HepG2 (cell line): Measurements from ENCODE around the gene ST3GAL2. TPM values are rescaled to one million over a fixed set of nuclear protein-coding genes. Genes with fewer than 3 reads are reported as not detected.

ENCODE experiments used
- BRCA1 ChIP-seq: sonication (generic); formaldehyde crosslinking; IDR thresholded peaks from 2 replicates; pipeline ENCODE4 v1.4.0; 2020; ENCODE audit warnings: missing genetic modification reagents
- CENPT ChIP-seq: sonication (generic); formaldehyde crosslinking; IDR thresholded peaks from 2 replicates; pipeline ENCODE4 v1.8.0; 2022; ENCODE audit warnings: low read depth, mild to moderate bottlenecking, moderate library complexity, missing genetic modification reagents
- CREB1 ChIP-seq, 2 experiments: fragments of 450-650 bp in 1 of 2; IDR thresholded peaks; 2 replicates each; pipeline ENCODE4 v1.6.1; 2016 to 2017; ENCODE audit warnings: control low read depth in 1 of 2, mild to moderate bottlenecking in 1 of 2, missing compliant biosample characterization in 1 of 2, missing genetic modification characterization in 1 of 2
- E2F1 ChIP-seq: sonication (generic); formaldehyde crosslinking; IDR thresholded peaks from 2 replicates; pipeline ENCODE4 v1.5.0; 2020; ENCODE audit warnings: missing genetic modification reagents
- KDM5A ChIP-seq: fragments of 200-600 bp; sonication (generic); IDR thresholded peaks from 2 replicates; pipeline ENCODE4 v1.7.0; 2018; ENCODE audit warnings: antibody characterized with exemption, mild to moderate bottlenecking, low read length, borderline replicate concordance
- KLF9 ChIP-seq: IDR thresholded peaks from 2 replicates; pipeline ENCODE4 v1.6.1; 2016; ENCODE audit warnings: low read depth
- NAIF1 ChIP-seq: sonication (generic); formaldehyde crosslinking; IDR thresholded peaks from 2 replicates; pipeline ENCODE4 v1.5.0; 2020; ENCODE audit warnings: mild to moderate bottlenecking, missing genetic modification reagents, borderline replicate concordance
- NFATC3 ChIP-seq: sonication (generic); formaldehyde crosslinking; IDR thresholded peaks from 2 replicates; pipeline ENCODE4 v1.5.1; 2020; ENCODE audit warnings: mild to moderate bottlenecking, missing genetic modification reagents
- SMYD3 ChIP-seq: sonication (generic); formaldehyde crosslinking; IDR thresholded peaks from 2 replicates; pipeline ENCODE4 v1.8.1; 2023; ENCODE audit warnings: mild to moderate bottlenecking, missing genetic modification reagents
- ZEB1 ChIP-seq: IDR thresholded peaks from 2 replicates; pipeline ENCODE4 v1.6.1; 2012; ENCODE audit warnings: mild to moderate bottlenecking, low read depth, inconsistent platforms; ENCODE audit not compliant: insufficient replicate concordance
- ZNF160 ChIP-seq: sonication (generic); formaldehyde crosslinking; IDR thresholded peaks from 2 replicates; pipeline ENCODE4 v1.8.0; 2022; ENCODE audit warnings: mild to moderate bottlenecking, inconsistent platforms, missing genetic modification reagents
- ZNF557 ChIP-seq: sonication (generic); formaldehyde crosslinking; IDR thresholded peaks from 2 replicates; pipeline ENCODE4 v1.4.0; 2020; ENCODE audit warnings: missing genetic modification reagents
- ZNF563 ChIP-seq: sonication (generic); formaldehyde crosslinking; IDR thresholded peaks from 2 replicates; pipeline ENCODE4 v1.8.0; 2022; ENCODE audit warnings: mild to moderate bottlenecking, moderate library complexity, missing genetic modification reagents
- ZNF607 ChIP-seq: sonication (generic); formaldehyde crosslinking; IDR thresholded peaks from 2 replicates; pipeline ENCODE4 v1.5.1; 2020; ENCODE audit warnings: missing genetic modification reagents, mild to moderate bottlenecking, borderline replicate concordance
- ZNF629 ChIP-seq: sonication (generic); formaldehyde crosslinking; conservative IDR thresholded peaks from 2 replicates; pipeline ENCODE4 v1.5.0; 2020; ENCODE audit warnings: missing genetic modification reagents
- ZNF772 ChIP-seq: sonication (generic); formaldehyde crosslinking; IDR thresholded peaks from 2 replicates; pipeline ENCODE4 v1.5.0; 2020; ENCODE audit warnings: mild to moderate bottlenecking, missing genetic modification reagents
- ZNF879 ChIP-seq: sonication (generic); formaldehyde crosslinking; IDR thresholded peaks from 2 replicates; pipeline ENCODE4 v1.8.1; 2023; ENCODE audit warnings: missing genetic modification reagents
- polyA plus RNA-seq, 8 experiments: library from polyadenylated mRNA; depleted of rRNA in 3 of 8; stranded (reverse) in 7 of 8; unstranded in 1 of 8; fragments of >200 nt; fragmentation: Illumina TruSeq in 4 of 8; extraction: Trizol in 4 of 8; gene quantifications; 2 replicates each; pipeline versions ENCODE4 v1.2.1 to v1.2.3, GENCODE V29; 2011 to 2016; ENCODE audit warnings: low read depth in 4 of 8, missing spikeins in 1 of 8, mixed read lengths in 1 of 8; ENCODE audit not compliant: insufficient read depth in 1 of 8
- total RNA-seq, 5 experiments: library from RNA; depleted of rRNA; stranded (reverse); fragments of >200 nt; fragmentation: Illumina TruSeq; extraction: Trizol; gene quantifications; 2 replicates each; pipeline ENCODE4 v1.2.3, GENCODE V29; 2016; ENCODE audit warnings: low read depth in 1 of 5
- TF ChIP-seq, protein P1 (sequence below): sonication (generic); formaldehyde crosslinking; IDR thresholded peaks from 2 replicates; pipeline ENCODE4 v1.9.0; 2021; ENCODE audit warnings: missing genetic modification reagents, borderline replicate concordance
- TF ChIP-seq, protein P2 (sequence below): IDR thresholded peaks from 2 replicates; pipeline ENCODE4 v1.6.1; 2016
- TF ChIP-seq, protein P3 (sequence below): IDR thresholded peaks from 2 replicates; pipeline ENCODE4 v1.6.1; 2016; ENCODE audit warnings: mild to moderate bottlenecking
- TF ChIP-seq, protein P4 (sequence below): fragments of 450-650 bp; IDR thresholded peaks from 2 replicates; pipeline ENCODE4 v1.6.1; 2017; ENCODE audit warnings: mild to moderate bottlenecking

Gene ST3GAL2
- total and polyA plus RNA-seq, 2 of the 13 experiments (the other 11 are each of a cell fraction or from before 2014, with no cell fraction given): 16.3 to 24.9 TPM

GRCh38 chr16:70380919-70381603, 57.8 kb downstream of the ST3GAL2 start (continued):
- TF ChIP-seq E2F1 (peak; percentile 77), CREB1 (IDR thresholded peaks at IDR 0.05) (peak; percentile 40; the same call in 1 of the 2 replicates), CREB1 (CRISPR knock-in tag; IDR thresholded peaks at IDR 0.05) (peak; percentile 73), ZNF772 (peak; percentile 93), KLF9 (CRISPR knock-in tag) (peak; percentile 82), CENPT (no peak), SMYD3 (CRISPR knock-in tag) (no peak; the same call in 1 of the 2 replicates), KDM5A (no peak; the same call in 1 of the 2 replicates), ZNF607 (CRISPR knock-in tag) (peak; percentile 97; the same call in 1 of the 2 replicates), ZNF563 (peak; percentile 76; the same call in 1 of the 2 replicates), NAIF1 (CRISPR knock-in tag) (peak; percentile 83; the same call in 1 of the 2 replicates), NFATC3 (no peak; the same call in 1 of the 2 replicates), ZNF557 (CRISPR knock-in tag) (peak; percentile 91; the same call in 1 of the 2 replicates), ZNF160 (CRISPR knock-in tag) (peak; percentile 32; the same call in 1 of the 2 replicates), ZNF629 (CRISPR knock-in tag) (peak; percentile 5; the same call in 1 of the 2 replicates), ZNF879 (CRISPR knock-in tag) (peak; percentile 89; the same call in 1 of the 2 replicates), ZEB1 (no peak), BRCA1 (peak; percentile 86; the same call in 1 of the 2 replicates)
- TF ChIP-seq, protein P1, sequence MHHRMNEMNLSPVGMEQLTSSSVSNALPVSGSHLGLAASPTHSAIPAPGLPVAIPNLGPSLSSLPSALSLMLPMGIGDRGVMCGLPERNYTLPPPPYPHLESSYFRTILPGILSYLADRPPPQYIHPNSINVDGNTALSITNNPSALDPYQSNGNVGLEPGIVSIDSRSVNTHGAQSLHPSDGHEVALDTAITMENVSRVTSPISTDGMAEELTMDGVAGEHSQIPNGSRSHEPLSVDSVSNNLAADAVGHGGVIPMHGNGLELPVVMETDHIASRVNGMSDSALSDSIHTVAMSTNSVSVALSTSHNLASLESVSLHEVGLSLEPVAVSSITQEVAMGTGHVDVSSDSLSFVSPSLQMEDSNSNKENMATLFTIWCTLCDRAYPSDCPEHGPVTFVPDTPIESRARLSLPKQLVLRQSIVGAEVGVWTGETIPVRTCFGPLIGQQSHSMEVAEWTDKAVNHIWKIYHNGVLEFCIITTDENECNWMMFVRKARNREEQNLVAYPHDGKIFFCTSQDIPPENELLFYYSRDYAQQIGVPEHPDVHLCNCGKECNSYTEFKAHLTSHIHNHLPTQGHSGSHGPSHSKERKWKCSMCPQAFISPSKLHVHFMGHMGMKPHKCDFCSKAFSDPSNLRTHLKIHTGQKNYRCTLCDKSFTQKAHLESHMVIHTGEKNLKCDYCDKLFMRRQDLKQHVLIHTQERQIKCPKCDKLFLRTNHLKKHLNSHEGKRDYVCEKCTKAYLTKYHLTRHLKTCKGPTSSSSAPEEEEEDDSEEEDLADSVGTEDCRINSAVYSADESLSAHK (CRISPR knock-in tag): peak; percentile 79; the same call in 1 of the 2 replicates
- TF ChIP-seq, protein P2, sequence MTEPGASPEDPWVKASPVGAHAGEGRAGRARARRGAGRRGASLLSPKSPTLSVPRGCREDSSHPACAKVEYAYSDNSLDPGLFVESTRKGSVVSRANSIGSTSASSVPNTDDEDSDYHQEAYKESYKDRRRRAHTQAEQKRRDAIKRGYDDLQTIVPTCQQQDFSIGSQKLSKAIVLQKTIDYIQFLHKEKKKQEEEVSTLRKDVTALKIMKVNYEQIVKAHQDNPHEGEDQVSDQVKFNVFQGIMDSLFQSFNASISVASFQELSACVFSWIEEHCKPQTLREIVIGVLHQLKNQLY (CRISPR knock-in tag): no peak; the same call in 1 of the 2 replicates
- TF ChIP-seq, protein P3, sequence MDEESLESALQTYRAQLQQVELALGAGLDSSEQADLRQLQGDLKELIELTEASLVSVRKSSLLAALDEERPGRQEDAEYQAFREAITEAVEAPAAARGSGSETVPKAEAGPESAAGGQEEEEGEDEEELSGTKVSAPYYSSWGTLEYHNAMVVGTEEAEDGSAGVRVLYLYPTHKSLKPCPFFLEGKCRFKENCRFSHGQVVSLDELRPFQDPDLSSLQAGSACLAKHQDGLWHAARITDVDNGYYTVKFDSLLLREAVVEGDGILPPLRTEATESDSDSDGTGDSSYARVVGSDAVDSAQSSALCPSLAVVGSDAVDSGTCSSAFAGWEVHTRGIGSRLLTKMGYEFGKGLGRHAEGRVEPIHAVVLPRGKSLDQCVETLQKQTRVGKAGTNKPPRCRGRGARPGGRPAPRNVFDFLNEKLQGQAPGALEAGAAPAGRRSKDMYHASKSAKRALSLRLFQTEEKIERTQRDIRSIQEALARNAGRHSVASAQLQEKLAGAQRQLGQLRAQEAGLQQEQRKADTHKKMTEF (CRISPR knock-in tag): peak; percentile 93
- TF ChIP-seq, protein P4, sequence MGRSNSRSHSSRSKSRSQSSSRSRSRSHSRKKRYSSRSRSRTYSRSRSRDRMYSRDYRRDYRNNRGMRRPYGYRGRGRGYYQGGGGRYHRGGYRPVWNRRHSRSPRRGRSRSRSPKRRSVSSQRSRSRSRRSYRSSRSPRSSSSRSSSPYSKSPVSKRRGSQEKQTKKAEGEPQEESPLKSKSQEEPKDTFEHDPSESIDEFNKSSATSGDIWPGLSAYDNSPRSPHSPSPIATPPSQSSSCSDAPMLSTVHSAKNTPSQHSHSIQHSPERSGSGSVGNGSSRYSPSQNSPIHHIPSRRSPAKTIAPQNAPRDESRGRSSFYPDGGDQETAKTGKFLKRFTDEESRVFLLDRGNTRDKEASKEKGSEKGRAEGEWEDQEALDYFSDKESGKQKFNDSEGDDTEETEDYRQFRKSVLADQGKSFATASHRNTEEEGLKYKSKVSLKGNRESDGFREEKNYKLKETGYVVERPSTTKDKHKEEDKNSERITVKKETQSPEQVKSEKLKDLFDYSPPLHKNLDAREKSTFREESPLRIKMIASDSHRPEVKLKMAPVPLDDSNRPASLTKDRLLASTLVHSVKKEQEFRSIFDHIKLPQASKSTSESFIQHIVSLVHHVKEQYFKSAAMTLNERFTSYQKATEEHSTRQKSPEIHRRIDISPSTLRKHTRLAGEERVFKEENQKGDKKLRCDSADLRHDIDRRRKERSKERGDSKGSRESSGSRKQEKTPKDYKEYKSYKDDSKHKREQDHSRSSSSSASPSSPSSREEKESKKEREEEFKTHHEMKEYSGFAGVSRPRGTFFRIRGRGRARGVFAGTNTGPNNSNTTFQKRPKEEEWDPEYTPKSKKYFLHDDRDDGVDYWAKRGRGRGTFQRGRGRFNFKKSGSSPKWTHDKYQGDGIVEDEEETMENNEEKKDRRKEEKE: no peak
